H9 (cell line): ENCODE results near the gene RPA4. TPM values are rescaled to one million over a fixed set of nuclear protein-coding genes. Genes with fewer than 3 reads are reported as not detected.
A peak's percentile ranks its signal among the peaks of the same experiment; 100 is the strongest.

Source experiments
- DNase-seq: peaks from one replicate; pipeline ENCODE4 v3.0.0-alpha.2; 2017
- H2AFZ ChIP-seq: one replicate; pipeline ENCODE4 v1.6.1; 2013; ENCODE audit warnings: mild to moderate bottlenecking, low read length, control low read depth, moderate library complexity
- H2AK5ac ChIP-seq: 2 replicates; pipeline ENCODE4 v1.6.1; 2013; ENCODE audit warnings: low read length, control low read depth, mixed read lengths; ENCODE audit not compliant: insufficient read length
- H2BK120ac ChIP-seq: one replicate; pipeline ENCODE4 v1.6.1; 2013; ENCODE audit warnings: low read depth, mild to moderate bottlenecking, low read length, control low read depth, inconsistent platforms; ENCODE audit not compliant: poor library complexity, severe bottlenecking
- H2BK12ac ChIP-seq: 2 replicates; pipeline ENCODE4 v1.6.1; 2013; ENCODE audit warnings: low read length, control low read depth, mixed read lengths, low read depth; ENCODE audit not compliant: insufficient read length
- H2BK15ac ChIP-seq: 2 replicates; pipeline ENCODE4 v1.6.1; 2013; ENCODE audit warnings: low read depth, low read length, control low read depth
- H2BK20ac ChIP-seq: one replicate; pipeline ENCODE4 v1.6.1; 2013; ENCODE audit warnings: low read depth, mild to moderate bottlenecking, low read length, control low read depth, inconsistent platforms; ENCODE audit not compliant: poor library complexity, severe bottlenecking
- H2BK5ac ChIP-seq: 2 replicates; pipeline ENCODE4 v1.6.1; 2013; ENCODE audit warnings: low read length, control low read depth, mixed read lengths; ENCODE audit not compliant: insufficient read length
- H3K14ac ChIP-seq: 2 replicates; pipeline ENCODE4 v1.6.1; 2013; ENCODE audit warnings: low read length, control low read depth; ENCODE audit not compliant: insufficient read depth
- H3K18ac ChIP-seq: 2 replicates; pipeline ENCODE4 v1.6.1; 2013; ENCODE audit warnings: low read depth, mild to moderate bottlenecking, mixed read lengths, low read length, control low read depth; ENCODE audit not compliant: insufficient read length
- H3K23ac ChIP-seq: 2 replicates; pipeline ENCODE4 v1.6.1; 2013; ENCODE audit warnings: low read length, control low read depth, mixed read lengths, low read depth; ENCODE audit not compliant: insufficient read length
- H3K23me2 ChIP-seq: 2 replicates; pipeline ENCODE4 v1.6.1; 2013; ENCODE audit warnings: low read depth, mild to moderate bottlenecking, mixed read lengths, low read length, control low read depth; ENCODE audit not compliant: insufficient read length, poor library complexity, severe bottlenecking
- H3K27ac ChIP-seq: 2 replicates; pipeline ENCODE4 v1.5.1; 2013; ENCODE audit warnings: low read length, control low read depth, mixed read lengths, low read depth; ENCODE audit not compliant: insufficient read length
- H3K27me3 ChIP-seq: 2 replicates; pipeline ENCODE4 v1.6.1; 2013; ENCODE audit warnings: low read length, control low read depth, inconsistent platforms; ENCODE audit not compliant: insufficient read depth
- H3K4ac ChIP-seq: 2 replicates; pipeline ENCODE4 v1.6.1; 2013; ENCODE audit warnings: low read depth, mild to moderate bottlenecking, control low read depth, inconsistent platforms, low read length, moderate library complexity
- H3K4me1 ChIP-seq: 2 replicates; pipeline ENCODE4 v1.6.1; 2013; ENCODE audit warnings: low read length, control low read depth, inconsistent platforms; ENCODE audit not compliant: insufficient read depth
- H3K4me2 ChIP-seq: 2 replicates; pipeline ENCODE4 v1.6.1; 2013; ENCODE audit warnings: low read length, control low read depth, mixed read lengths; ENCODE audit not compliant: insufficient read length, insufficient read depth
- H3K56ac ChIP-seq: 2 replicates; pipeline ENCODE4 v1.6.1; 2013; ENCODE audit warnings: low read depth, mild to moderate bottlenecking, mixed read lengths, low read length, control low read depth; ENCODE audit not compliant: insufficient read length
- H3K79me1 ChIP-seq: 2 replicates; pipeline ENCODE4 v1.6.1; 2013; ENCODE audit warnings: low read depth, mild to moderate bottlenecking, moderate library complexity, low read length, control low read depth, inconsistent platforms; ENCODE audit not compliant: insufficient read depth, poor library complexity, severe bottlenecking
- H3K79me2 ChIP-seq: 2 replicates; pipeline ENCODE4 v1.6.1; 2013; ENCODE audit warnings: low read length, control low read depth, inconsistent platforms; ENCODE audit not compliant: insufficient read depth
- H3K9ac ChIP-seq: 2 replicates; pipeline ENCODE4 v1.6.1; 2013; ENCODE audit warnings: low read length, control low read depth, mixed read lengths; ENCODE audit not compliant: insufficient read length; ENCODE audit errors: extremely low read depth
- H3K9me3 ChIP-seq: one replicate; pipeline ENCODE4 v1.6.1; 2013; ENCODE audit warnings: low read depth, low read length, inconsistent platforms; ENCODE audit not compliant: control insufficient read depth
- H3T11ph ChIP-seq: one replicate; pipeline ENCODE4 v1.6.1; 2013; ENCODE audit warnings: mild to moderate bottlenecking, low read length, control low read depth, inconsistent platforms
- H4K20me1 ChIP-seq: one replicate; pipeline ENCODE4 v1.6.1; 2013; ENCODE audit not compliant: control insufficient read depth, insufficient read length, insufficient read depth
- H4K5ac ChIP-seq: 2 replicates; pipeline ENCODE4 v1.6.1; 2013; ENCODE audit warnings: low read depth, mild to moderate bottlenecking, mixed read lengths, low read length, control low read depth; ENCODE audit not compliant: insufficient read length
- H4K8ac ChIP-seq: replicated peaks from 2 replicates; pipeline ENCODE4 v1.6.1; 2013; ENCODE audit warnings: low read length, control low read depth, mixed read lengths, low read depth; ENCODE audit not compliant: insufficient read length
- H4K91ac ChIP-seq: 2 replicates; pipeline ENCODE4 v1.6.1; 2013; ENCODE audit warnings: low read depth, mild to moderate bottlenecking, moderate library complexity, mixed read lengths, low read length, control low read depth; ENCODE audit not compliant: insufficient read length
- H3K27ac Mint-ChIP-seq, 3 experiments: 2 replicates in 2 of 3; 3 replicates in 1 of 3; pipeline ENCODE4 v1.8.0; 2020 to 2021; ENCODE audit warnings: mixed read lengths in 3 of 3, mild to moderate bottlenecking in 1 of 3, moderate library complexity in 1 of 3
- H3K27me3 Mint-ChIP-seq: 2 replicates; pipeline ENCODE4 v1.8.0; 2021; ENCODE audit warnings: low read depth, mild to moderate bottlenecking, moderate library complexity, mixed read lengths
- H3K36me3 Mint-ChIP-seq, 3 experiments: 2 replicates in 2 of 3; 3 replicates in 1 of 3; pipeline ENCODE4 v1.8.0; 2020 to 2021; ENCODE audit warnings: low read depth in 3 of 3, mixed read lengths in 3 of 3; ENCODE audit not compliant: insufficient read depth in 1 of 3
- H3K4me1 Mint-ChIP-seq, 2 experiments: 2 replicates each; pipeline ENCODE4 v1.8.0; 2020; ENCODE audit warnings: mixed read lengths in 2 of 2
- H3K4me3 Mint-ChIP-seq, 2 experiments: 2 replicates in 1 of 2; 3 replicates in 1 of 2; pipeline ENCODE4 v1.8.0; 2020 to 2021; ENCODE audit warnings: mild to moderate bottlenecking in 2 of 2, mixed read lengths in 2 of 2, moderate library complexity in 1 of 2
- H3K9me3 Mint-ChIP-seq, 2 experiments: 2 replicates in 1 of 2; 3 replicates in 1 of 2; pipeline ENCODE4 v1.8.0; 2020; ENCODE audit warnings: mild to moderate bottlenecking in 2 of 2, mixed read lengths in 2 of 2, moderate library complexity in 1 of 2
- CTCF ChIP-seq: fragments of 200-600 bp; sonication (generic); conservative IDR thresholded peaks from 3 replicates; pipeline ENCODE4 v1.8.0; 2021; ENCODE audit warnings: antibody characterized with exemption, mild to moderate bottlenecking
- WGBS: extraction: QIAGEN DNeasy Blood & Tissue Kit; methylation state at CpG from one replicate; pipeline ENCODE4 v1.1.7; 2013; ENCODE audit warnings: missing lambda C conversion rate, low lambda C conversion rate, mixed read lengths; ENCODE audit not compliant: insufficient read length; ENCODE audit errors: extremely low coverage; 5-methylcytosine and 5-hydroxymethylcytosine counted together
- total RNA-seq: library from RNA; stranded (reverse); gene quantifications from 2 replicates; pipeline ENCODE4 v1.2.1, GENCODE V29; 2021

RPA4 gene
- total RNA-seq, 1 experiment from 2014 or later, result 1.0 TPM

GRCh38 chrX:96861661-96862060 is 22.0 kb upstream of the RPA4 start:
- H3K4me1 Mint-ChIP-seq, result peaks cover 0 to 3% of the 10 kb centered on the region in 2 experiments; a peak in 1 of 4 replicates
- Histone ChIP-seq H3K23me2 (no peaks in the 10 kb centered on the region), H3K9me3 (no peaks in the 10 kb centered on the region), H3T11ph (peak overlapping the region; percentile 19), H4K5ac (no peak overlapping the region), H2AK5ac (no peak overlapping the region), H2BK12ac (no peak overlapping the region), H3K23ac (no peak overlapping the region), H3K4ac (no peak overlapping the region), H2BK15ac (no peak overlapping the region), H2BK20ac (no peak overlapping the region), H4K91ac (no peak overlapping the region), H3K4me1 (no peaks in the 10 kb centered on the region), H3K79me2 (no peaks in the 10 kb centered on the region), H2BK5ac (no peak overlapping the region), H2BK120ac (no peak overlapping the region), H3K14ac (no peak overlapping the region), H3K4me2 (no peak overlapping the region), H4K8ac (no peak overlapping the region), H3K27ac (no peak overlapping the region), H3K9ac (no peak overlapping the region), H3K27me3 (no peaks in the 10 kb centered on the region), H3K79me1 (no peaks in the 10 kb centered on the region), H3K56ac (no peak overlapping the region), H2AFZ (no peak overlapping the region), H4K20me1 (no peaks in the 10 kb centered on the region), H3K18ac (no peak overlapping the region)
- H3K36me3 Mint-ChIP-seq, result no peaks in the 10 kb centered on the region
- no peak overlapping the region for H3K27ac Mint-ChIP-seq
- H3K27me3 Mint-ChIP-seq, result no peaks in the 10 kb centered on the region
- H3K4me3 Mint-ChIP-seq, result no peak overlapping the region
- TF ChIP-seq CTCF, result no peak
- no peak for DNase-seq
- WGBS, result no CpG with 5 or more reads among the region's 4 CpGs
- no peaks in the 10 kb centered on the region for H3K9me3 Mint-ChIP-seq
